ENCODE data around the gene RTKN. TPM values are rescaled to one million over a fixed set of nuclear protein-coding genes. Genes with fewer than 3 reads are reported as not detected.
"Not testable (repeated sequence)": the region's sequence is repeated elsewhere in the genome, so short reads cannot be mapped to it uniquely, and the experiment has no call there.

Gene RTKN
- total RNA-seq = 18.6 TPM

- no peak for DNase-seq (ENCODE audit: low read depth in 2 of 3, low spot score in 2 of 3)
These were observed at the start of gene RTKN for GRCh38 chr2:74441690-74442482. Gene RTKN, minus strand, starts transcription at chr2:74441937. Its CDS starts 121 bp downstream, at chr2:74441816.

- DNase-seq (ENCODE audit: low read depth in 2 of 3, low spot score in 2 of 3) = no peak
These were observed 48.2 kb upstream of the RTKN start for GRCh38 chr2:74489906-74490305.

- DNase-seq (ENCODE audit: low read depth in 2 of 3, low spot score in 2 of 3) = no peak
These were observed 47.1 kb upstream of the RTKN start for GRCh38 chr2:74488643-74489481.

- no peak for DNase-seq (ENCODE audit: low read depth in 2 of 3, low spot score in 2 of 3)
These were observed 44.4 kb upstream of the RTKN start for GRCh38 chr2:74486141-74486540.

GRCh38 chr2:74483675-74484164 lies 42.0 kb upstream of the RTKN start:
- DNase-seq (ENCODE audit: low read depth in 2 of 3, low spot score in 2 of 3) = not testable (repeated sequence)

- peak; percentile 89 to 97 (median 95) for DNase-seq (ENCODE audit: low read depth in 2 of 3, low spot score in 2 of 3)
These were observed 41.3 kb upstream of the RTKN start, which contains the start of the genes CCDC142 and TTC31 for GRCh38 chr2:74482801-74483674. Gene CCDC142, minus strand, starts transcription at chr2:74482998. Its CDS starts 161 bp downstream, at chr2:74482837. Gene TTC31, plus strand, starts transcription at chr2:74483081. Its CDS starts 15 bp downstream, at chr2:74483096.

- peak in 2 of 3 donors; percentile 37 to 58 for DNase-seq (ENCODE audit: low read depth in 2 of 3, low spot score in 2 of 3)
These were observed 40.4 kb upstream of the RTKN start for GRCh38 chr2:74481961-74482800.

- no peak for DNase-seq (ENCODE audit: low read depth in 2 of 3, low spot score in 2 of 3)
These were observed 39.7 kb upstream of the RTKN start for GRCh38 chr2:74481431-74481830.

- DNase-seq (ENCODE audit: low read depth in 2 of 3, low spot score in 2 of 3) = no peak
These were observed 33.2 kb upstream of the RTKN start for GRCh38 chr2:74474899-74475298.

GRCh38 chr2:74474481-74474880 lies 32.7 kb upstream of the RTKN start:
- DNase-seq (ENCODE audit: low read depth in 2 of 3, low spot score in 2 of 3) = no peak

GRCh38 chr2:74472945-74473258 lies 31.2 kb upstream of the RTKN start:
- no peak for DNase-seq (ENCODE audit: low read depth in 2 of 3, low spot score in 2 of 3)

GRCh38 chr2:74472086-74472944 lies 30.6 kb upstream of the RTKN start, which contains the start of gene MRPL53:
Gene MRPL53, minus strand, starts transcription at chr2:74472680. Its CDS starts 20 bp downstream, at chr2:74472660.
- peak; percentile 95 to 97 (median 97) for DNase-seq (ENCODE audit: low read depth in 2 of 3, low spot score in 2 of 3)

GRCh38 chr2:74471332-74472065 lies 29.8 kb upstream of the RTKN start:
- no peak for DNase-seq (ENCODE audit: low read depth in 2 of 3, low spot score in 2 of 3)

- DNase-seq (ENCODE audit: low read depth in 2 of 3, low spot score in 2 of 3) = not testable (repeated sequence)
These were observed 29.0 kb upstream of the RTKN start for GRCh38 chr2:74470742-74471141.

GRCh38 chr2:74464406-74464805 lies 22.7 kb upstream of the RTKN start:
- DNase-seq (ENCODE audit: low read depth in 2 of 3, low spot score in 2 of 3) = no peak

- no peak for DNase-seq (ENCODE audit: low read depth in 2 of 3, low spot score in 2 of 3)
These were observed 21.0 kb upstream of the RTKN start for GRCh38 chr2:74462786-74463105.

- DNase-seq (ENCODE audit: low read depth in 2 of 3, low spot score in 2 of 3) = no peak
These were observed 20.5 kb upstream of the RTKN start for GRCh38 chr2:74462054-74462785.

Data from hematopoietic multipotent progenitor cell (in vitro differentiated cells).